ENCODE results near the gene DOCK2.
"Not testable (repeated sequence)": the region's sequence is repeated elsewhere in the genome, so short reads cannot be mapped to it uniquely, and the experiment has no call there.

DOCK2 gene

GRCh38 chr5:169797577-169797976 lies 160.5 kb downstream of the DOCK2 start:
- no peaks in the 10 kb centered on the region for H3K27me3 ChIP-seq (ENCODE audit: control insufficient read depth, insufficient read depth, low read length)
- H3K4me3 ChIP-seq (ENCODE audit: low read length): no peak overlapping the region
- H3K27ac ChIP-seq (ENCODE audit: low read depth, low read length): no peak overlapping the region
- no peaks in the 10 kb centered on the region for H3K4me1 ChIP-seq (ENCODE audit: control insufficient read depth, insufficient read depth, low read length)
- H3K36me3 ChIP-seq (ENCODE audit: control insufficient read depth, insufficient read depth, low read length): no peaks in the 10 kb centered on the region
- no peak overlapping the region for H3K9ac ChIP-seq (ENCODE audit: low read length)

GRCh38 chr5:169798438-169798837 lies 161.4 kb downstream of the DOCK2 start:
- Histone ChIP-seq H3K4me3 (ENCODE audit: low read length) (no peak overlapping the region), H3K9ac (ENCODE audit: low read length) (no peak overlapping the region), H3K36me3 (ENCODE audit: control insufficient read depth, insufficient read depth, low read length) (no peaks in the 10 kb centered on the region), H3K27ac (ENCODE audit: low read depth, low read length) (no peak overlapping the region), H3K4me1 (ENCODE audit: control insufficient read depth, insufficient read depth, low read length) (no peaks in the 10 kb centered on the region), H3K27me3 (ENCODE audit: control insufficient read depth, insufficient read depth, low read length) (no peaks in the 10 kb centered on the region)

- no peak overlapping the region for H3K27ac ChIP-seq (ENCODE audit: low read depth, low read length)
- no peak overlapping the region for H3K9ac ChIP-seq (ENCODE audit: low read length)
- H3K4me3 ChIP-seq (ENCODE audit: low read length): no peak overlapping the region
- no peaks in the 10 kb centered on the region for H3K36me3 ChIP-seq (ENCODE audit: control insufficient read depth, insufficient read depth, low read length)
- no peaks in the 10 kb centered on the region for H3K27me3 ChIP-seq (ENCODE audit: control insufficient read depth, insufficient read depth, low read length)
- H3K4me1 ChIP-seq (ENCODE audit: control insufficient read depth, insufficient read depth, low read length): no peaks in the 10 kb centered on the region
These were observed 162.0 kb downstream of the DOCK2 start for GRCh38 chr5:169798906-169799660.

GRCh38 chr5:169801324-169801777 lies 164.3 kb downstream of the DOCK2 start:
- Histone ChIP-seq H3K27ac (ENCODE audit: low read depth, low read length) (no peak overlapping the region), H3K9ac (ENCODE audit: low read length) (no peak overlapping the region), H3K4me1 (ENCODE audit: control insufficient read depth, insufficient read depth, low read length) (no peaks in the 10 kb centered on the region), H3K27me3 (ENCODE audit: control insufficient read depth, insufficient read depth, low read length) (no peaks in the 10 kb centered on the region), H3K36me3 (ENCODE audit: control insufficient read depth, insufficient read depth, low read length) (no peaks in the 10 kb centered on the region), H3K4me3 (ENCODE audit: low read length) (no peak overlapping the region)

- Histone ChIP-seq H3K4me1 (ENCODE audit: control insufficient read depth, insufficient read depth, low read length) (no peaks in the 10 kb centered on the region), H3K27me3 (ENCODE audit: control insufficient read depth, insufficient read depth, low read length) (no peaks in the 10 kb centered on the region), H3K27ac (ENCODE audit: low read depth, low read length) (no peak overlapping the region), H3K36me3 (ENCODE audit: control insufficient read depth, insufficient read depth, low read length) (no peaks in the 10 kb centered on the region), H3K9ac (ENCODE audit: low read length) (no peak overlapping the region), H3K4me3 (ENCODE audit: low read length) (no peak overlapping the region)
These were observed 164.7 kb downstream of the DOCK2 start for GRCh38 chr5:169801781-169802180.

- Histone ChIP-seq H3K36me3 (ENCODE audit: control insufficient read depth, insufficient read depth, low read length) (no peaks in the 10 kb centered on the region), H3K27me3 (ENCODE audit: control insufficient read depth, insufficient read depth, low read length) (no peaks in the 10 kb centered on the region), H3K9ac (ENCODE audit: low read length) (no peak overlapping the region), H3K4me3 (ENCODE audit: low read length) (no peak overlapping the region), H3K4me1 (ENCODE audit: control insufficient read depth, insufficient read depth, low read length) (no peaks in the 10 kb centered on the region), H3K27ac (ENCODE audit: low read depth, low read length) (no peak overlapping the region)
These were observed 166.3 kb downstream of the DOCK2 start for GRCh38 chr5:169803077-169803981.

GRCh38 chr5:169804861-169805260 lies 167.8 kb downstream of the DOCK2 start:
- H3K36me3 ChIP-seq (ENCODE audit: control insufficient read depth, insufficient read depth, low read length): no peaks in the 10 kb centered on the region
- H3K27ac ChIP-seq (ENCODE audit: low read depth, low read length): no peak overlapping the region
- no peak overlapping the region for H3K4me3 ChIP-seq (ENCODE audit: low read length)
- no peaks in the 10 kb centered on the region for H3K4me1 ChIP-seq (ENCODE audit: control insufficient read depth, insufficient read depth, low read length)
- H3K9ac ChIP-seq (ENCODE audit: low read length): no peak overlapping the region
- H3K27me3 ChIP-seq (ENCODE audit: control insufficient read depth, insufficient read depth, low read length): no peaks in the 10 kb centered on the region

GRCh38 chr5:169805527-169805934 lies 168.5 kb downstream of the DOCK2 start:
- H3K4me3 ChIP-seq (ENCODE audit: low read length): no peak overlapping the region
- no peak overlapping the region for H3K9ac ChIP-seq (ENCODE audit: low read length)
- H3K4me1 ChIP-seq (ENCODE audit: control insufficient read depth, insufficient read depth, low read length): no peaks in the 10 kb centered on the region
- H3K27me3 ChIP-seq (ENCODE audit: control insufficient read depth, insufficient read depth, low read length): no peaks in the 10 kb centered on the region
- H3K27ac ChIP-seq (ENCODE audit: low read depth, low read length): no peak overlapping the region
- no peaks in the 10 kb centered on the region for H3K36me3 ChIP-seq (ENCODE audit: control insufficient read depth, insufficient read depth, low read length)

- Histone ChIP-seq H3K36me3 (ENCODE audit: control insufficient read depth, insufficient read depth, low read length) (no peaks in the 10 kb centered on the region), H3K27me3 (ENCODE audit: control insufficient read depth, insufficient read depth, low read length) (no peaks in the 10 kb centered on the region), H3K4me1 (ENCODE audit: control insufficient read depth, insufficient read depth, low read length) (no peaks in the 10 kb centered on the region), H3K27ac (ENCODE audit: low read depth, low read length) (no peak overlapping the region), H3K9ac (ENCODE audit: low read length) (no peak overlapping the region), H3K4me3 (ENCODE audit: low read length) (no peak overlapping the region)
These were observed 169.0 kb downstream of the DOCK2 start for GRCh38 chr5:169805937-169806700.

GRCh38 chr5:169808118-169808581 lies 171.1 kb downstream of the DOCK2 start:
- H3K4me1 ChIP-seq (ENCODE audit: control insufficient read depth, insufficient read depth, low read length): no peaks in the 10 kb centered on the region
- H3K27me3 ChIP-seq (ENCODE audit: control insufficient read depth, insufficient read depth, low read length): no peaks in the 10 kb centered on the region
- H3K4me3 ChIP-seq (ENCODE audit: low read length): no peak overlapping the region
- H3K27ac ChIP-seq (ENCODE audit: low read depth, low read length): no peak overlapping the region
- H3K36me3 ChIP-seq (ENCODE audit: control insufficient read depth, insufficient read depth, low read length): no peaks in the 10 kb centered on the region
- no peak overlapping the region for H3K9ac ChIP-seq (ENCODE audit: low read length)

- H3K27me3 ChIP-seq (ENCODE audit: control insufficient read depth, insufficient read depth, low read length); H3K9ac ChIP-seq (ENCODE audit: low read length); H3K36me3 ChIP-seq (ENCODE audit: control insufficient read depth, insufficient read depth, low read length); H3K4me1 ChIP-seq (ENCODE audit: control insufficient read depth, insufficient read depth, low read length); H3K27ac ChIP-seq (ENCODE audit: low read depth, low read length); H3K4me3 ChIP-seq (ENCODE audit: low read length): not testable (repeated sequence)
These were observed 171.8 kb downstream of the DOCK2 start for GRCh38 chr5:169808880-169809279.

- H3K27ac ChIP-seq (ENCODE audit: low read depth, low read length): no peak overlapping the region
- H3K36me3 ChIP-seq (ENCODE audit: control insufficient read depth, insufficient read depth, low read length): no peaks in the 10 kb centered on the region
- no peaks in the 10 kb centered on the region for H3K4me1 ChIP-seq (ENCODE audit: control insufficient read depth, insufficient read depth, low read length)
- no peak overlapping the region for H3K4me3 ChIP-seq (ENCODE audit: low read length)
- no peaks in the 10 kb centered on the region for H3K27me3 ChIP-seq (ENCODE audit: control insufficient read depth, insufficient read depth, low read length)
- no peak overlapping the region for H3K9ac ChIP-seq (ENCODE audit: low read length)
These were observed 172.2 kb downstream of the DOCK2 start for GRCh38 chr5:169809281-169809680.

Data from rectal smooth muscle tissue (tissue), 1 donor.